Activated naive CD4-positive, alpha-beta T cell treated with anti-CD3 and anti-CD28 coated beads, Interleukin-2, amount 50 U/mL, for 72 hours (primary cell): ENCODE data around the gene TAGLN2. TPM values are rescaled to one million over a fixed set of nuclear protein-coding genes. Genes with fewer than 3 reads are reported as not detected.

Source experiments
- ATAC-seq, 2 donors: fragments of 150-1000 bp; cut with Tn5 transposase; 2 replicates each; pipeline ENCODE4 v1.10.0; 2021; ENCODE audit warnings: mild to moderate bottlenecking in 2 of 2, moderate library complexity in 2 of 2
- DNase-seq, 2 donors: peaks; one replicate each; pipeline ENCODE4 v3.0.0; 2021 to 2022; ENCODE audit warnings: low spot score in 2 of 2
- H3K27ac Mint-ChIP-seq, 2 donors: one replicate each; pipeline ENCODE4 v1.8.0; 2022; ENCODE audit warnings: mild to moderate bottlenecking in 2 of 2, mixed read lengths in 2 of 2
- H3K36me3 Mint-ChIP-seq, 2 donors: one replicate each; pipeline ENCODE4 v1.8.0; 2022; ENCODE audit warnings: mixed read lengths in 2 of 2
- H3K9me3 Mint-ChIP-seq, 2 donors: one replicate each; pipeline ENCODE4 v1.8.0; 2022; ENCODE audit warnings: mixed read lengths in 2 of 2
- total RNA-seq, 2 donors: library from RNA; stranded (reverse); gene quantifications; one replicate each; pipeline ENCODE4 v1.2.3, GENCODE V29; 2022

Gene TAGLN2
- total RNA-seq, 2 donors from 2014 or later = 391 to 559 TPM

DNA sequence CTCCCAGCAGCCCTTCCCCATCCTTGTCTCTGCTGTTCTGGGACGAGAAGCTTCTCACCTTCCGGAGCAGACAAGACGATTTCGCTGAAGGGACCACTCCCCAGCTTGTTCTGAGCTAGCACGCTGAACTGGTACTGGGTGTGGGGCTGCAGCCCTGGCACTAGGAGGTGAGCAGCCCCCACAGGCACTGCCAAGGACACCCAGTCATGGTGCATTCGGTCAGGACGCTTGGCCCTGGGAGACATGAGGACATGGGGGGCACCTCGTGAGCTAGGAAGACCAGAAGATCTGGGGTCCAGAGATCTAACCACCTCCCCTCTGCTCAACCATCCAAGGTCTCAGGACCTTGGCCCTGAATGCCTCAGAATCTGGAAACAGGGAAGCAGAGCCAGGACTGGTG, 5.3 kb upstream of the TAGLN2 start:
- no peak overlapping the region for H3K27ac Mint-ChIP-seq
- no peaks in the 10 kb centered on the region for H3K9me3 Mint-ChIP-seq
- ATAC-seq (no peak), DNase-seq (no peak)
- H3K36me3 Mint-ChIP-seq = no peaks in the 10 kb centered on the region

DNA sequence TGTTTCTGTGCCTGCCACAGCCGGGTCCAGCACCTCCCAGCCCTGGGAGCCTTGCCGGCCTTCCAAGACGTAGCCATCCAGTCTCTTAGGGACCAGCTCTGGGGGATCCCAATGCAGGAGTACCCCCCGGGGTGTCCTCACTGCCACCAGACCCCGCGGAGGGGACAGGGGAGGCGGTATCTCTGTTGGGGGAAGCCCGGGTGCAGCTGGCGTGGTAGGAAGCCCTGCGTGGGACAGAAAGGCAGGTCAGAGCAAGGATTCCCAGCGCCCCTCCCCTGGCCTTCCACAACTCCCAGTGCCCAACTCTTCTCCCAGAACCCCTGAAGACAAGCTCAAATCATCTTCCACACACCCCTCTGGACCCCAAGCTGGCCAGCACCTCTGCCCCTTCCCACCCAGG, 4.9 kb upstream of the TAGLN2 start:
- ATAC-seq (no peak), DNase-seq (no peak)
- Mint-ChIP-seq H3K36me3 (peaks cover 2 to 4% of the 10 kb centered on the region in 2 donors), H3K27ac (no peak overlapping the region), H3K9me3 (no peaks in the 10 kb centered on the region)

DNA sequence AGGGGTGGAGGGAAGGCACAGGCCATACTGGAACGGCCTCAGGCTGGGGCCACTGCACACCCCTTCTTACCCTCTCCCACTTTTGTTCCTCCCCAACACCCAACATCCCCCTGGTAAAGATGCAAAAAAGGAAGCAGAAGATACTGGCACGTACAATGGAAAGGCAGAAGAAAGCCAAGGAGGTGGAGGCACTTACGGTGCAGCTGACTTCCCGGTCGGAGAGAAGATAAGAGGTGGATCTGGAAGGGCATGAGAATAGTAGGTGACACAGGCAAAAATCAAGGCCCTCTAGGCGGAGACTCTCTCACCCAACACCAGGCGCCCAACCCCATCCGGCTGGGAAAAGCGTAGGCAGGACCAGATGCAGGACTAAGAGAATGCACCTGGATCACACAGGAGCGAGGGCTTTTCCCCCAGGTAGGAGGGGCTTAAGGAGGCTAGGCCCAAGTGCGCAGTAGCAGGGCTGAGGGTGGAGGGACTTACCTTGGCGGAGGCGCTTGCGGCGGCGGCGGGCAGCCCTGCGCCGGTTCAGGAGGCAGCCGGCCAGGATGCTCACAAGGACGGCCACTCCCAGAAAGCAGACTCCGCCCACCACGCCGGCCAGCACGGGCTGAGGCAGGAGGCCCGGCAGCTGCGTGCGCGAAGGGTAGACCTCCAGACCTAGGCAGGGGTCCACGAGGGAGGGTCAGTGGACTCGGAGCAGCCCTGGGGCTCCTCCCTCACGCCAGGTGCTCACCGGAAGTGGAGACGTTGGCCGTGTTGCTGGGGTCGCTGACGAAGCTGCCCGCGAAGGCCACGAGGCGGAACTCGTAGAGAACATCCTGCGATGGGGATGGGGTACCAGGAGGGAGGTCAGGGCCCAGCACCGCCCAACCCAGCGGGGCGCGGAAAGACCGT, 4.1 kb upstream of the TAGLN2 start:
- Mint-ChIP-seq H3K27ac (no peak overlapping the region), H3K9me3 (no peaks in the 10 kb centered on the region), H3K36me3 (peaks cover 5 to 8% of the 10 kb centered on the region in 2 donors)
- no peak for ATAC-seq
- DNase-seq = no peak

GRCh38 chr1:159928491-159929050, 3.3 kb upstream of the TAGLN2 start:
- ATAC-seq (no peak), DNase-seq (no peak)
- Mint-ChIP-seq H3K36me3 (peaks cover 9 to 16% of the 10 kb centered on the region in 2 donors), H3K9me3 (no peaks in the 10 kb centered on the region), H3K27ac (no peak overlapping the region)

DNA sequence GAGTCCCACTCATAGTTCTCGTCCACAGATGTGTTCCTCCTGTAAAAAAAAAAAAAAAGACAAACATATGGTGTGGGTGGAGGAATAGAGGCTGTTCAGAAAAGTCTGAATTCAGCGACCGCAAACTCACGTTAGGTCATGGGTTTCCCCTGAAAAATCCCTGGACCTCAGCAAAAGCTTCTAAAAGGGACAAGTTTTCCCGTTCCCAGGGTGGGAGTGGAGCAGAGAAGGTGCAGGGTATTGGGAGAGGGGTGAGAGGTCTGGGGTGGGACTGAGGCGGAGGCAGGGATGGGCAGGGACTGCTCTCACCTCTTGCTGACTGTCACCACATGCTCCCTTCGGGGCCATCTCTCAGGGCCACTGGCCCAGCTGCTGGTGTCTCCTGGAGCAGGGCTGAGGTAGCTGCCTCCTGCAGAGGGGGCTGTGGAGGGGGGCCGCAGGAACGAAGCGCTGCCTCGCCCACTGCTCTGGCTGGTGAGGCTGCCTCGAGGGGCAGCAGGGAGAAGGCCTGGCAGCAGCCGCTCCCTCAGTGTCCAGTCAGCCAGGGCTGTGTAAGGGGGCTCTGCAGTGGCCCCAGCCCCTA, 2.6 kb upstream of the TAGLN2 start:
- H3K27ac Mint-ChIP-seq = no peak overlapping the region
- DNase-seq (no peak), ATAC-seq (no peak)
- peaks cover 15 to 23% of the 10 kb centered on the region in 2 donors for H3K36me3 Mint-ChIP-seq
- H3K9me3 Mint-ChIP-seq = no peaks in the 10 kb centered on the region

DNA sequence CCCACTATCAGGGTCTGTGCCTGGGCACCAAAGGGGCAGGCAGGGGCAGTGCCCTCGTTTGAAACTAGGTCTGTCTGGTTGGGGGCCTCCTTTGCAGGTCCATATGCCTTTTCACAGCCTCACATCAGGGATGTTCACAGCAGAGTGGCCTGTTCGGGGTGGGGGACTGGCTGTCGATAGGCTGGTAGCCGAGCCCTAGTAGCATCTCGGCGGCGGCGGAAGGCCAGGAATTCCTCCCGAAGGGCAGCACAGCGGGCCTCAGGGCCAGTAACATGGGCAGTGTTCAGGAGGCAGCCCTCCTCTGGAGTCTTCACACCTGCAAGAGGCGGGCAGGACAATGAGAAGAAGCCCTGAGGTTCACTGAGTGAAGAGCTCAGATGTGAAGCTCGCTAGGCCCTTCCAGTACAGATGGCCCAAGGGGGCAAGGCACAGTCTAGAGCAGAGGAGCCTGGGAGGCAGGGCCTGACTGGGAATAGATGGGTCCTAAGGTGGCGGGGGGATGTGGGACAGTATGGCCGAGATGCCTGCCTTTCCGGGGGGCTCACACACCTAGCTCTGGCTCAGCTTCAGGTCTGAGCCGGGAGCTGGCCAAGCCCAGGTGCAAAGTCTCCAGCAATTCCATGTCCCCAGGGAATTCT, 2.0 kb upstream of the TAGLN2 start:
- peak overlapping the region in 1 of 2 donors; percentile 98 for H3K27ac Mint-ChIP-seq
- H3K9me3 Mint-ChIP-seq = no peaks in the 10 kb centered on the region
- no peak for ATAC-seq
- H3K36me3 Mint-ChIP-seq = peaks cover 18 to 27% of the 10 kb centered on the region in 2 donors
- no peak for DNase-seq

DNA sequence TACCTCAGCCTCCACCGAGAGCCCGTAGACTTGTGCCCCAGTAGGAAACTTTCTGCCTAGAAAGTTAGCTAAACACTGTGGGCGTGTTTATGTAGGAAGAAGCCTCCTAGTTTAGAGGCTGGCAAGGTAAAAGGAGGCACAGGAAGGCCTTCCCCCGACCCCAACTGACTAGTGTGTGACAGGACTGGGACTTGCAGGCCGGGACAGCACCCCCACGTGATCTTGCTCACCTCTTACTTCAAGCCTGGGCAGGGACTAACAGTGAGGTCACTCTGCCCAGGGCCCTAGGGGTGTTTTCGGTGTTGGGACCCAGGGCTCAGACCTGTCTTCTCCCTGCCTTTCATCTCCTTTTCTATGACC, 392 bp upstream of the TAGLN2 start:
- Mint-ChIP-seq H3K9me3 (no peaks in the 10 kb centered on the region), H3K27ac (peak overlapping the region; percentile 98 to 100), H3K36me3 (peaks cover 23 to 43% of the 10 kb centered on the region in 2 donors)
- ATAC-seq (peak; percentile 2 to 62), DNase-seq (peak in 1 of 2 donors; percentile 85)

GRCh38 chr1:159924025-159924790, 1.1 kb downstream of the TAGLN2 start:
- Mint-ChIP-seq H3K9me3 (no peaks in the 10 kb centered on the region), H3K36me3 (peaks cover 28 to 54% of the 10 kb centered on the region in 2 donors), H3K27ac (peak overlapping the region; percentile 98 to 100)
- ATAC-seq (peak; percentile 50 to 52), DNase-seq (peak; percentile 58 to 90)

GRCh38 chr1:159923203-159924024, 1.9 kb downstream of the TAGLN2 start:
- peak; percentile 49 to 66 for ATAC-seq
- DNase-seq = peak; percentile 83 to 90
- peaks cover 29 to 55% of the 10 kb centered on the region in 2 donors for H3K36me3 Mint-ChIP-seq
- H3K9me3 Mint-ChIP-seq = no peaks in the 10 kb centered on the region
- H3K27ac Mint-ChIP-seq = peak overlapping the region; percentile 98 to 100

GRCh38 chr1:159922511-159923202, 2.6 kb downstream of the TAGLN2 start:
- peaks cover 33 to 63% of the 10 kb centered on the region in 2 donors for H3K36me3 Mint-ChIP-seq
- no peak for ATAC-seq
- H3K9me3 Mint-ChIP-seq = no peaks in the 10 kb centered on the region
- peak in 1 of 2 donors; percentile 33 for DNase-seq
- peak overlapping the region; percentile 98 to 100 for H3K27ac Mint-ChIP-seq

- peaks cover 33 to 65% of the 10 kb centered on the region in 2 donors for H3K36me3 Mint-ChIP-seq
- peak in 1 of 2 donors; percentile 67 for DNase-seq
- H3K9me3 Mint-ChIP-seq = no peaks in the 10 kb centered on the region
- no peak for ATAC-seq
- H3K27ac Mint-ChIP-seq = peak overlapping the region; percentile 98 to 100
These were observed 3.4 kb downstream of the TAGLN2 start for GRCh38 chr1:159921700-159922504.

- DNase-seq (no peak), ATAC-seq (peak in 1 of 2 donors; percentile 36)
- H3K9me3 Mint-ChIP-seq = no peaks in the 10 kb centered on the region
- peaks cover 33 to 65% of the 10 kb centered on the region in 2 donors for H3K36me3 Mint-ChIP-seq
- H3K27ac Mint-ChIP-seq = peak overlapping the region; percentile 98 to 100
These were observed 4.1 kb downstream of the TAGLN2 start for GRCh38 chr1:159921251-159921650.

DNA sequence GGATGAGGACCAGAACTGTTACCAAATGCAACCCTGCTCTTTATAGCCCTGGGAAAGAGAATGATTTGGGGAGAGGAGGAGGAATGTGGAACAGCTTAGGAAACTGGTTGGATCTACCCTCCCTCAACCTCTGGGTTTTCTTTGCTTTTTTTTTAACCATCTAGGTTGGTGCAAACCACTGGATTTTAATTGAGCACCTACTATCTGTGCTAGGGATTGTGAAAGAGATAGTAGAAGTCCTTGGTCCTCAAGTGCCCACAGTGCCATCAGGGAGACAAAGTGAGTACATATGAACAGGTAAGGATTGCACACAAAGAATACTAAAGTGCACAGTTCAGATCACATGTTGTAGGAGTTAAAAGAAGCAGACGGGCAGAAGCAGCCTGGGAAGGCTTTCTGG, 4.7 kb downstream of the TAGLN2 start:
- peaks cover 33 to 65% of the 10 kb centered on the region in 2 donors for H3K36me3 Mint-ChIP-seq
- H3K27ac Mint-ChIP-seq = peak overlapping the region; percentile 98 to 100
- H3K9me3 Mint-ChIP-seq = no peaks in the 10 kb centered on the region
- DNase-seq (no peak), ATAC-seq (no peak)

DNA sequence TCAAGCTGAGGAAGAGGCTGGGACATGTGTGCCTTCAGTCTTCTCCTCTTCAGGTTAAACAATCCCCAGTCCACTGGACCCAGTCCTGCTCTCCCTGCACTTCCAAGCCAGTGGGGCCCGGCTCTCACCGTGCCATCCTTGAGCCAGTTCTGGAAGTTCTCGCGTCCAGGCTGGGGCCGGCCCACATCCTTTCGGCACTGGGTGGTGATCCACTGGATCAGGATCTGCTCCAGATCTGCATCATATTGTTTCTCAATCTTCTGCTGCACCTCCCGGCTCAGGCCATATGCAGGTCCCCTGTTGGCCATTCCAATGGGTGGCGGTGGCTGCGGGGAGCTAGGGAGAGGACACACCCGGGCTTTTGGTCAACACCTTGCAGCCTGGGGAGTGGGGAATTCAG, 5.1 kb downstream of the TAGLN2 start:
- H3K36me3 Mint-ChIP-seq = peaks cover 31 to 61% of the 10 kb centered on the region in 2 donors
- H3K9me3 Mint-ChIP-seq = no peaks in the 10 kb centered on the region
- peak overlapping the region; percentile 98 to 100 for H3K27ac Mint-ChIP-seq
- no peak for DNase-seq
- ATAC-seq = no peak
